Stimulated activated CD4-positive, alpha-beta T cell treated with anti-CD3 and anti-CD28 coated beads, TNF-alpha, amount 100 ng/mL, for 4 hours (primary cell): Measurements from ENCODE around the gene ARHGAP45.

ENCODE experiments used
- DNase-seq, 3 experiments: peaks; one replicate each; pipeline ENCODE4 v3.0.0-alpha.2; 2020; ENCODE audit warnings: low read depth in 3 of 3

Gene ARHGAP45

GRCh38 chr19:1086613-1087012 lies 19.6 kb downstream of the ARHGAP45 start:
- DNase-seq = no peak

- no peak for DNase-seq
These were observed 20.9 kb downstream of the ARHGAP45 start for GRCh38 chr19:1087813-1088415.

GRCh38 chr19:1088416-1089010 lies 21.5 kb downstream of the ARHGAP45 start:
- DNase-seq = no peak

- no peak for DNase-seq
These were observed 22.3 kb downstream of the ARHGAP45 start for GRCh38 chr19:1089126-1089771.

GRCh38 chr19:1089891-1090290 lies 22.9 kb downstream of the ARHGAP45 start:
- no peak for DNase-seq

- no peak for DNase-seq
These were observed 24.0 kb downstream of the ARHGAP45 start for GRCh38 chr19:1090731-1091543.

GRCh38 chr19:1091544-1092175 lies 24.7 kb downstream of the ARHGAP45 start:
- no peak for DNase-seq

- DNase-seq = no peak
These were observed 26.4 kb downstream of the ARHGAP45 start for GRCh38 chr19:1093330-1093729.

GRCh38 chr19:1093811-1094553 lies 27.0 kb downstream of the ARHGAP45 start:
- no peak for DNase-seq

GRCh38 chr19:1094655-1094977 lies 27.6 kb downstream of the ARHGAP45 start:
- DNase-seq = no peak

GRCh38 chr19:1094978-1095701 lies 28.2 kb downstream of the ARHGAP45 start, which contains the start of gene POLR2E:
Gene POLR2E (minus strand): TSS chr19:1095375. CDS start chr19:1095315, 60 bp downstream.
- peak; percentile 96 to 98 (median 98) for DNase-seq

GRCh38 chr19:1097810-1098176 lies 30.8 kb downstream of the ARHGAP45 start:
- DNase-seq = no peak

- DNase-seq = no peak
These were observed 31.4 kb downstream of the ARHGAP45 start for GRCh38 chr19:1098177-1099051.

- DNase-seq = no peak
These were observed 34.4 kb downstream of the ARHGAP45 start for GRCh38 chr19:1101337-1101698.

GRCh38 chr19:1102407-1103131 lies 35.6 kb downstream of the ARHGAP45 start:
- peak in 1 of 3 experiments; percentile 42 for DNase-seq

- no peak for DNase-seq
These were observed 36.3 kb downstream of the ARHGAP45 start for GRCh38 chr19:1103132-1103707.

GRCh38 chr19:1103708-1104310 lies 36.8 kb downstream of the ARHGAP45 start, which contains the start of gene GPX4:
Gene GPX4 (plus strand): TSS chr19:1103994. CDS start chr19:1104044, 50 bp downstream.
- peak; percentile 93 to 98 (median 97) for DNase-seq
